Hepatocyte (in vitro differentiated cells): ENCODE measurements around the gene ANK2. TPM values are rescaled to one million over a fixed set of nuclear protein-coding genes. Genes with fewer than 3 reads are reported as not detected.

ENCODE experiments used
- DNase-seq: peaks from one replicate; pipeline ENCODE4 v3.0.0-alpha.2; 2016; ENCODE audit warnings: low spot score
- H2AFZ ChIP-seq: fragments of 200-600 bp; sonication (generic); 2 replicates; pipeline ENCODE4 v1.6.0; 2016; ENCODE audit warnings: antibody characterized with exemption, mild to moderate bottlenecking
- H3K27ac ChIP-seq: fragments of 200-600 bp; sonication (generic); 2 replicates; pipeline ENCODE4 v1.5.1; 2016; ENCODE audit warnings: mild to moderate bottlenecking
- H3K27me3 ChIP-seq: fragments of 200-600 bp; sonication (generic); 2 replicates; pipeline ENCODE4 v1.6.1; 2016
- H3K36me3 ChIP-seq: fragments of 200-600 bp; sonication (generic); replicated peaks from 2 replicates; pipeline ENCODE4 v1.5.1; 2016; ENCODE audit warnings: low read depth; ENCODE audit not compliant: insufficient read depth
- H3K4me1 ChIP-seq: fragments of 200-600 bp; sonication (generic); 2 replicates; pipeline ENCODE4 v1.5.1; 2016; ENCODE audit warnings: mild to moderate bottlenecking, moderate library complexity; ENCODE audit not compliant: insufficient read depth
- H3K4me2 ChIP-seq: fragments of 200-600 bp; sonication (generic); 2 replicates; pipeline ENCODE4 v1.6.0; 2016
- H3K4me3 ChIP-seq: fragments of 200-600 bp; sonication (generic); 2 replicates; pipeline ENCODE4 v1.5.1; 2016; ENCODE audit warnings: mild to moderate bottlenecking
- H3K79me2 ChIP-seq: fragments of 200-600 bp; sonication (generic); 2 replicates; pipeline ENCODE4 v1.6.0; 2017; ENCODE audit warnings: mild to moderate bottlenecking
- H3K9me2 ChIP-seq: fragments of 200-600 bp; sonication (generic); replicated peaks from 2 replicates; pipeline ENCODE4 v1.6.0; 2017; ENCODE audit warnings: mild to moderate bottlenecking; ENCODE audit not compliant: insufficient read depth
- H3K9me3 ChIP-seq: fragments of 200-600 bp; sonication (generic); 2 replicates; pipeline ENCODE4 v1.5.1; 2016; ENCODE audit warnings: low read depth, mild to moderate bottlenecking
- H4K20me1 ChIP-seq: fragments of 200-600 bp; sonication (generic); 2 replicates; pipeline ENCODE4 v1.6.0; 2016; ENCODE audit warnings: mild to moderate bottlenecking; ENCODE audit not compliant: insufficient read depth, poor library complexity, severe bottlenecking
- EZH2 ChIP-seq: fragments of 200-600 bp; sonication (generic); IDR thresholded peaks from 2 replicates; pipeline ENCODE4 v1.6.1; 2016; ENCODE audit warnings: antibody characterized with exemption, mild to moderate bottlenecking, borderline replicate concordance
- EZH2phosphoT487 ChIP-seq: fragments of 200-600 bp; sonication (generic); IDR thresholded peaks from one replicate; pipeline ENCODE4 v1.6.1; 2018; ENCODE audit warnings: antibody characterized with exemption, mild to moderate bottlenecking, low read depth, moderate library complexity; ENCODE audit not compliant: unreplicated experiment, severe bottlenecking
- WGBS: methylation state at CpG from one replicate; pipeline ENCODE4 v1.1.6; 2016; ENCODE audit warnings: low lambda C conversion rate; ENCODE audit errors: missing lambda C conversion rate; 5-methylcytosine and 5-hydroxymethylcytosine counted together
- polyA plus RNA-seq: library from polyadenylated mRNA; unstranded; fragments of >200 nt; fragmentation: Nextera tagmentation; extraction: Ambion mirVana; gene quantifications from 2 replicates; pipeline ENCODE4 v1.2.1, GENCODE V29; 2016
- total RNA-seq: library from RNA; depleted of rRNA; stranded (reverse); fragments of >200 nt; gene quantifications from 2 replicates; pipeline ENCODE4 v1.2.3, GENCODE V29; 2014
- TF ChIP-seq, protein P1 (sequence below): fragments of 200-600 bp; sonication (generic); IDR thresholded peaks from 2 replicates; pipeline ENCODE4 v1.5.1; 2016; ENCODE audit warnings: antibody characterized with exemption, mild to moderate bottlenecking; ENCODE audit not compliant: poor library complexity

The ANK2 gene
- total and polyA plus RNA-seq, 2 experiments from 2014 or later: 3.6 to 17.5 TPM

DNA sequence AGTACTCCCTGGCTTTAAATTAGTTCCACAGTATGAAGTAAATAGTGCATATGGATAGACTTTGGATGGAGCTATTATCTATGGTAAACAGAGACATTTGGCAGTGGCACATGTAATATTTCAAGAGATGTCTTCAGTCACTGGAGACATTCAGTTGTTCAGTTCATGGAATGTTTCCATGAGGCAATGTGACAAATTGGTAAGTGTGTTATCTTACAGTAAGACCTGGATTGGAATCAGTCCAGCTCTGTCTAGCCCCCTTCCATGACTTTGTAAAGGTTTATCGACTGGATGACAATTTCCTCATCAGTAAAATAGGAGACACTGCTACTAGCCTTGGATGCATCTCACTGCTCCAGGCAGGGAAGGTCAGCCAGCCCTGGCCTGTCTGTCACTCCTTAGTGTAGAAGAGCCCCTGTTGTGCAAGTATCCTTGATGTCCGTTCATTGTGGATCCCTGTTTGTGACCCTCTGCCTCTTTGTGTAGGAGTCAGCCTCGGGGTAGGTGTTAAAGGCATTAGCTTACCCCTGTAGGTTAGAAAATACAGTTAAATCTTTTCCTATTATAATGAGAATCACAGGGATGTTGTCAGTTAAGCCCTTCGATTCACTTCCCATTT, 335.9 kb downstream of the ANK2 start:
- Histone ChIP-seq H4K20me1 (no peaks in the 10 kb centered on the region), H3K79me2 (no peaks in the 10 kb centered on the region), H3K4me1 (no peaks in the 10 kb centered on the region), H3K27ac (no peak overlapping the region), H3K4me2 (no peak overlapping the region), H3K9me2 (no peaks in the 10 kb centered on the region), H3K9me3 (no peaks in the 10 kb centered on the region), H3K27me3 (no peaks in the 10 kb centered on the region), H2AFZ (no peak overlapping the region), H3K36me3 (no peaks in the 10 kb centered on the region), H3K4me3 (no peak overlapping the region)
- TF ChIP-seq, protein P1, sequence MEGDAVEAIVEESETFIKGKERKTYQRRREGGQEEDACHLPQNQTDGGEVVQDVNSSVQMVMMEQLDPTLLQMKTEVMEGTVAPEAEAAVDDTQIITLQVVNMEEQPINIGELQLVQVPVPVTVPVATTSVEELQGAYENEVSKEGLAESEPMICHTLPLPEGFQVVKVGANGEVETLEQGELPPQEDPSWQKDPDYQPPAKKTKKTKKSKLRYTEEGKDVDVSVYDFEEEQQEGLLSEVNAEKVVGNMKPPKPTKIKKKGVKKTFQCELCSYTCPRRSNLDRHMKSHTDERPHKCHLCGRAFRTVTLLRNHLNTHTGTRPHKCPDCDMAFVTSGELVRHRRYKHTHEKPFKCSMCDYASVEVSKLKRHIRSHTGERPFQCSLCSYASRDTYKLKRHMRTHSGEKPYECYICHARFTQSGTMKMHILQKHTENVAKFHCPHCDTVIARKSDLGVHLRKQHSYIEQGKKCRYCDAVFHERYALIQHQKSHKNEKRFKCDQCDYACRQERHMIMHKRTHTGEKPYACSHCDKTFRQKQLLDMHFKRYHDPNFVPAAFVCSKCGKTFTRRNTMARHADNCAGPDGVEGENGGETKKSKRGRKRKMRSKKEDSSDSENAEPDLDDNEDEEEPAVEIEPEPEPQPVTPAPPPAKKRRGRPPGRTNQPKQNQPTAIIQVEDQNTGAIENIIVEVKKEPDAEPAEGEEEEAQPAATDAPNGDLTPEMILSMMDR: no peak
- TF ChIP-seq EZH2 (no peak), EZH2phosphoT487 (no peak)
- no peak for DNase-seq
- WGBS: 85% methylated on average over 4 of the region's 4 CpGs

DNA sequence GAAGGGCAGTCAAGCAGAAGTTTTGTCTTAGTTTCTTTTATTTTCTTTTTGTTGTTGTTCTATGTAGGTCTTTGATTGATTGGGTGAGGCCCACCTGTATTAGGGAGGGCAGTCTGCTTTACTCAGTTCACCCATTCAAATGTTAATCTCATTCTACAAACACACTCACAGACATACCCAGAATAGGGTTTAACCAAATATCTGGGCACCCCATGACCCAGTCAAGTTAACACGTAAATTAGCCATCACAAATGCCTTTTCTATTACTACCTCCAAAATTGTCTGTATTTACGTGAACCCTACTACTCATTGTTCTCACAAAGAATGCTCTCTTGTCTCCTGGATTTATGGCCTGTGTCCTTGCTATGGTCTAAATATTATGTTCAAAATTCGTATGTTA, 339.7 kb downstream of the ANK2 start:
- Histone ChIP-seq H3K27ac (no peak overlapping the region), H4K20me1 (no peaks in the 10 kb centered on the region), H3K27me3 (no peaks in the 10 kb centered on the region), H3K36me3 (no peaks in the 10 kb centered on the region), H3K9me2 (no peaks in the 10 kb centered on the region), H3K4me1 (no peaks in the 10 kb centered on the region), H3K4me2 (no peak overlapping the region), H3K79me2 (no peaks in the 10 kb centered on the region), H2AFZ (no peak overlapping the region), H3K4me3 (no peak overlapping the region), H3K9me3 (no peaks in the 10 kb centered on the region)
- TF ChIP-seq EZH2 (no peak), EZH2phosphoT487 (no peak)
- TF ChIP-seq, protein P1: no peak
- 92% methylated on average over 3 of the region's 3 CpGs for WGBS
- DNase-seq: no peak

DNA sequence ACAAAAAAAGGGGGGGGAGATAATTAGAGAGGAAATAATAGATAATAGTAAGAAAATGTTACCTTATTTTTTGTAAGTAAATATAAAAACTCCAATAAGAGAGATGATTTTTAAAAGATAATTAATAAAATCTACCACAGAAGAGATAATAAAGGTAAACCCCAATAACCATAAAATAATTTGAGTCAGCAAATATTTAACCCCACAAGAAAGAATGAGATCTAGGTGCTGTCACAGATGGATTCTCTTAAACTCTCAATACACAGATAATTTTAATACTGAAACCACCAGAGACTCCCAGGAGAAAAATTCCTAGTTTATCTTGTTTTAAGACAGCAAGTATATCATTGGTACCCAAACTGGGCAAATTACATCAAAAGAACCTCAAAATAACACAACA, 341.4 kb downstream of the ANK2 start:
- H3K36me3 ChIP-seq: no peaks in the 10 kb centered on the region
- H3K9me2 ChIP-seq: no peaks in the 10 kb centered on the region
- H3K27me3 ChIP-seq: no peaks in the 10 kb centered on the region
- no peak overlapping the region for H2AFZ ChIP-seq
- H3K4me1 ChIP-seq: no peaks in the 10 kb centered on the region
- TF ChIP-seq EZH2 (no peak), EZH2phosphoT487 (no peak)
- H4K20me1 ChIP-seq: no peaks in the 10 kb centered on the region
- H3K9me3 ChIP-seq: no peaks in the 10 kb centered on the region
- H3K4me2 ChIP-seq: no peak overlapping the region
- H3K27ac ChIP-seq: no peak overlapping the region
- no peaks in the 10 kb centered on the region for H3K79me2 ChIP-seq
- no peak for DNase-seq
- no peak overlapping the region for H3K4me3 ChIP-seq

DNA sequence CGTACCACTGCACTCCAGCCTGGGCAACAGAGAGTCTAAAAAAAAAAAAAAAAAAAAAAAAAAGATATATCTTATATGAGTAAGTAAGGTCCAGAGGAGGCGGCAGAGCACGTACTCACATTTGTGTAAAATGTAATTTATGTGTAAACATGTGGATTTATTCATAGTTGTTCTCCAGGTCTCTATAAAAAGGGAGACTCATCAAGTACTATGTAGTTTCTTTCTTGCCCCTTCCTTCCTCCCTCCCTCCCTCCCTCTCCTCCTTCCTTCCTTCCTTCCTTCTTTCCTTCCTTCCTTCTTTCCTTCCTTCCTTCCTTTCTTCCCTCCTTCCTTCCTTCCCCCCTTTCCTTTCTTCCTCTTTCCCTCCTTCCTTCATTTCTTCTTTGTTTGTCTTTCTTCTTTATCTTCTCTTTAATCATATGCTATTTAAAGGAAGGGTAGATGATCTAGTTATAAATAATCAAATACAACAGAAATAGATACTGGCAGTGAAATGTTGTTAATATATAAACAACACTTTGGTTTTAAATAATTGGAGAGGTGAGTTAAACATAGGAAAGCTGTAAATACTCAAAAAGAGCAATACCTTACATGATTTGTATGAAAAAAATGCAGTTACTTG, 344.8 kb downstream of the ANK2 start:
- H3K27ac ChIP-seq: no peak overlapping the region
- no peak overlapping the region for H3K4me3 ChIP-seq
- no peak overlapping the region for H2AFZ ChIP-seq
- H3K36me3 ChIP-seq: no peaks in the 10 kb centered on the region
- no peak overlapping the region for H3K4me2 ChIP-seq
- H3K9me3 ChIP-seq: no peaks in the 10 kb centered on the region
- peaks cover 12% of the 10 kb centered on the region for H3K4me1 ChIP-seq
- no peaks in the 10 kb centered on the region for H3K79me2 ChIP-seq
- no peaks in the 10 kb centered on the region for H4K20me1 ChIP-seq
- 85% methylated on average over 3 of the region's 3 CpGs for WGBS
- no peaks in the 10 kb centered on the region for H3K9me2 ChIP-seq
- TF ChIP-seq EZH2phosphoT487 (no peak), EZH2 (no peak)
- TF ChIP-seq, protein P1: no peak
- DNase-seq: no peak
- H3K27me3 ChIP-seq: no peaks in the 10 kb centered on the region
